Measurements from ENCODE around the gene OR8H3. TPM values are rescaled to one million over a fixed set of nuclear protein-coding genes. Genes with fewer than 3 reads are reported as not detected.

Gene OR8H3
- total and polyA plus RNA-seq, 2 of the 13 experiments (the other 11 are each of a cell fraction or from before 2014, with no cell fraction given), result not detected

DNA sequence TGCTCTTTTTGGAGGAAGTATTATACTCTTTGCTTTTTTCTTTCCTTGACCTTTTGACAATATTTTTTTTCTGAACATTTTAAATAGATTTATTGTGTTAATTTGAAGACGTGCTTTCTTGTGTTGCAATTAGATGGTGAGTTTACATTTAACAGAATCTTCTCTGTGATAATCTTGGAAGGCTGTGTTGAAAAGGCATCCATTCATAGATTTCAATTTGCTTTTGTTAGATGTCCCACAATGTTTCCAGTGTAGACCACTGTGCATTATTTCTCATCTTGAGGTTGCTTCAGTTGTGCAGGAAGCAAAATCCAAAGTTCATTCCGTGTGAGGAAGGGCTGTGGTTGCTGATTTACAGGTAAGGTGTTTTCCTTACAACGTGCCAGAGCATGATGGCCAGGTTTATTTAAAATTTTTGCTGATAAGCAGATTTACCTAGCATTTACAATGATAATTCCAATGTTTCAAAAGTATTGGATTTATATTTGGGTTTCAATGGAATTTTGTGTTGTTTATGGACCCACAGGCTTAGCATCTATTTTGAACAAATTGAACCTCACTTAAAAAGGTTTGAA, 50.2 kb downstream of the OR8H3 start:
- Histone ChIP-seq H3K9ac (ENCODE audit: insufficient read depth, low read depth, low read length) (no peak overlapping the region), H3K4me1 (ENCODE audit: insufficient read depth, low read length) (no peaks in the 10 kb centered on the region), H3K9me3 (ENCODE audit: low read length) (peaks cover 49% of the 10 kb centered on the region), H3K4me2 (ENCODE audit: low read depth, low read length) (no peak overlapping the region), H3K36me3 (replicated peaks in 1 of 2; ENCODE audit: control insufficient read depth in 1 of 2, insufficient read depth in 2 of 2, low read length in 2 of 2) (no peaks in the 10 kb centered on the region), H3K27ac (ENCODE audit: extremely low read length, insufficient read depth, low read length) (no peak overlapping the region), H3K27me3 (ENCODE audit: control insufficient read depth in 1 of 2, insufficient read depth in 2 of 2, low read length in 2 of 2) (no peaks in the 10 kb centered on the region), H2AFZ (ENCODE audit: low read length) (no peak overlapping the region), H3K4me3 (replicated peaks in 1 of 3; ENCODE audit: insufficient read depth in 1 of 3, low read depth in 2 of 3, low read length in 3 of 3) (no peak overlapping the region), H4K20me1 (ENCODE audit: insufficient read depth, low read length) (no peaks in the 10 kb centered on the region), H3K79me2 (ENCODE audit: insufficient read depth, low read length) (no peaks in the 10 kb centered on the region)
- ATAC-seq (no peak), FAIRE-seq (no peak), DNase-seq (ENCODE audit: low spot score) (no peak)
- no TSS peak for BruUV-seq (replicated peaks)
- ChIA-PET POLR2A (no interaction called here), CTCF (ENCODE audit: low intra/inter-chr PET ratio, low total read pairs) (no interaction called here)
- WGBS (ENCODE audit: low lambda C conversion rate), result 0% methylated on average over 3 of the region's 3 CpGs
- TF ChIP-seq, protein P1, sequence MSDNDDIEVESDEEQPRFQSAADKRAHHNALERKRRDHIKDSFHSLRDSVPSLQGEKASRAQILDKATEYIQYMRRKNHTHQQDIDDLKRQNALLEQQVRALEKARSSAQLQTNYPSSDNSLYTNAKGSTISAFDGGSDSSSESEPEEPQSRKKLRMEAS (IDR thresholded peaks at IDR 0.05), result no peak
- TF ChIP-seq MAFF (IDR thresholded peaks at IDR 0.05; ENCODE audit: low read depth, low read length) (peak; percentile 62; the same call in 1 of the 2 replicates), MAFK (conservative IDR thresholded peaks at IDR 0.05 in 1 of 2, IDR thresholded peaks at IDR 0.05 in 1 of 2; ENCODE audit: low read length in 2 of 2) (peak; percentile 54 to 76; a peak in 3 of 4 replicates)
- in situ Hi-C loops (cut with HindIII; ENCODE audit: extremely low pct_ligation_motif_present, low pct_unique_long_range_greater_than_20kb), result no loop called here
- intact Hi-C loops (cut with micrococcal nuclease; ENCODE audit: unreplicated experiment), result no loop called here

Small RNA genes lying within 50 kb of the gene (small RNA-seq; reads per million reads assigned to genes)
- 0 reads per million in 3 experiments for gene OR8I4P (ENCODE audit: insufficient read depth in 2 of 3, insufficient read length in 3 of 3, low read depth in 2 of 3, low replicate concordance in 1 of 3)

Other genes with a start within 250 kb of the OR8H3 start
- not detected in 2 replicates for gene TRIM51, start 239.1 kb upstream of the OR8H3 start, total RNA-seq (2016; rRNA removed; fragmentation: Illumina TruSeq; extraction: Trizol)
- not detected in 2 replicates for gene TRIM51, start 239.1 kb upstream of the OR8H3 start, polyA plus RNA-seq (2011; rRNA removed)
- not detected in 2 replicates for gene OR5W2, start 207.8 kb upstream of the OR8H3 start, total RNA-seq (2016; rRNA removed; fragmentation: Illumina TruSeq; extraction: Trizol)
- gene OR5W2, start 207.8 kb upstream of the OR8H3 start, polyA plus RNA-seq (2011; rRNA removed), result not detected in 2 replicates
- gene OR5I1, start 186.0 kb upstream of the OR8H3 start, total RNA-seq (2016; rRNA removed; fragmentation: Illumina TruSeq; extraction: Trizol), result not detected in 2 replicates
- not detected in 2 replicates for gene OR5I1, start 186.0 kb upstream of the OR8H3 start, polyA plus RNA-seq (2011; rRNA removed)
- gene OR10AG1, start 152.4 kb upstream of the OR8H3 start, total RNA-seq (2016; rRNA removed; fragmentation: Illumina TruSeq; extraction: Trizol), result not detected in 2 replicates
- gene OR10AG1, start 152.4 kb upstream of the OR8H3 start, polyA plus RNA-seq (2011; rRNA removed), result not detected in 2 replicates
- gene OR5F1, start 127.7 kb upstream of the OR8H3 start, total RNA-seq (2016; rRNA removed; fragmentation: Illumina TruSeq; extraction: Trizol), result not detected in 2 replicates
- not detected in 2 replicates for gene OR5F1, start 127.7 kb upstream of the OR8H3 start, polyA plus RNA-seq (2011; rRNA removed)
- not detected in 2 replicates for gene OR5AS1, start 94.7 kb upstream of the OR8H3 start, total RNA-seq (2016; rRNA removed; fragmentation: Illumina TruSeq; extraction: Trizol)
- not detected in 2 replicates for gene OR5AS1, start 94.7 kb upstream of the OR8H3 start, polyA plus RNA-seq (2011; rRNA removed)
- not detected in 2 replicates for gene OR8I2, start 29.1 kb upstream of the OR8H3 start, total RNA-seq (2016; rRNA removed; fragmentation: Illumina TruSeq; extraction: Trizol)
- gene OR8I2, start 29.1 kb upstream of the OR8H3 start, polyA plus RNA-seq (2011; rRNA removed), result not detected in 2 replicates
- gene OR8H2, start 18.7 kb upstream of the OR8H3 start, total RNA-seq (2016; rRNA removed; fragmentation: Illumina TruSeq; extraction: Trizol), result not detected in 2 replicates
- not detected in 2 replicates for gene OR8H2, start 18.7 kb upstream of the OR8H3 start, polyA plus RNA-seq (2011; rRNA removed)
- not detected in 2 replicates for gene OR8J3, start 17.8 kb downstream of the OR8H3 start, total RNA-seq (2016; rRNA removed; fragmentation: Illumina TruSeq; extraction: Trizol)
- gene OR8J3, start 17.8 kb downstream of the OR8H3 start, polyA plus RNA-seq (2011; rRNA removed), result not detected in 2 replicates
- gene OR8K5, start 37.9 kb downstream of the OR8H3 start, total RNA-seq (2016; rRNA removed; fragmentation: Illumina TruSeq; extraction: Trizol), result not detected in 2 replicates
- gene OR8K5, start 37.9 kb downstream of the OR8H3 start, polyA plus RNA-seq (2011; rRNA removed), result not detected in 2 replicates
- gene OR5J2, start 54.2 kb downstream of the OR8H3 start, total RNA-seq (2016; rRNA removed; fragmentation: Illumina TruSeq; extraction: Trizol), result not detected in 2 replicates
- not detected in 2 replicates for gene OR5J2, start 54.2 kb downstream of the OR8H3 start, polyA plus RNA-seq (2011; rRNA removed)
- gene OR5T2, start 111.9 kb downstream of the OR8H3 start, total RNA-seq (2016; rRNA removed; fragmentation: Illumina TruSeq; extraction: Trizol), result not detected in 2 replicates
- not detected in 2 replicates for gene OR5T2, start 111.9 kb downstream of the OR8H3 start, polyA plus RNA-seq (2011; rRNA removed)
- not detected in 2 replicates for gene OR5T3, start 129.9 kb downstream of the OR8H3 start, total RNA-seq (2016; rRNA removed; fragmentation: Illumina TruSeq; extraction: Trizol)
- gene OR5T3, start 129.9 kb downstream of the OR8H3 start, polyA plus RNA-seq (2011; rRNA removed), result not detected in 2 replicates
- gene OR5T1, start 151.8 kb downstream of the OR8H3 start, total RNA-seq (2016; rRNA removed; fragmentation: Illumina TruSeq; extraction: Trizol), result not detected in 2 replicates
- not detected in 2 replicates for gene OR5T1, start 151.8 kb downstream of the OR8H3 start, polyA plus RNA-seq (2011; rRNA removed)
- not detected in 2 replicates for gene OR8H1, start 169.9 kb downstream of the OR8H3 start, total RNA-seq (2016; rRNA removed; fragmentation: Illumina TruSeq; extraction: Trizol)
- not detected in 2 replicates for gene OR8H1, start 169.9 kb downstream of the OR8H3 start, polyA plus RNA-seq (2011; rRNA removed)
- not detected in 2 replicates for gene OR8K3, start 192.8 kb downstream of the OR8H3 start, total RNA-seq (2016; rRNA removed; fragmentation: Illumina TruSeq; extraction: Trizol)
- not detected in 2 replicates for gene OR8K3, start 192.8 kb downstream of the OR8H3 start, polyA plus RNA-seq (2011; rRNA removed)
- gene OR8K1, start 223.7 kb downstream of the OR8H3 start, total RNA-seq (2016; rRNA removed; fragmentation: Illumina TruSeq; extraction: Trizol), result not detected in 2 replicates
- not detected in 2 replicates for gene OR8K1, start 223.7 kb downstream of the OR8H3 start, polyA plus RNA-seq (2011; rRNA removed)
- not detected in 2 replicates for gene OR8J1, start 231.9 kb downstream of the OR8H3 start, total RNA-seq (2016; rRNA removed; fragmentation: Illumina TruSeq; extraction: Trizol)
- not detected in 2 replicates for gene OR8J1, start 231.9 kb downstream of the OR8H3 start, polyA plus RNA-seq (2011; rRNA removed)

Data from HepG2 (cell line).